Measurements from ENCODE around the gene ARHGDIA.

- TF ChIP-seq CTCF (IDR thresholded peaks at IDR 0.05) (no peak), EP300 (IDR thresholded peaks at IDR 0.05) (no peak), POLR2A (IDR thresholded peaks at IDR 0.05) (no peak)
Observed at GRCh38 chr17:81906476-81907218, 35.5 kb upstream of the ARHGDIA start.
